Neural cell (in vitro differentiated cells): ENCODE data around the gene GEMIN4. TPM values are rescaled to one million over a fixed set of nuclear protein-coding genes. Genes with fewer than 3 reads are reported as not detected.
"Not testable (repeated sequence)": the region's sequence is repeated elsewhere in the genome, so short reads cannot be mapped to it uniquely, and the experiment has no call there.

Experiments used
- H2AFZ ChIP-seq: fragments of 200-600, 300-800 bp; sonication (generic), shearing (Covaris generic); 2 replicates; pipeline ENCODE4 v1.6.0; 2014; ENCODE audit warnings: low read depth, mild to moderate bottlenecking, antibody characterized with exemption, low read length, moderate library complexity
- H3F3A ChIP-seq: fragments of 200-600 bp; shearing (Covaris generic); 2 replicates; pipeline ENCODE4 v1.6.1; 2016; ENCODE audit warnings: mild to moderate bottlenecking, moderate library complexity, mixed read lengths, antibody characterized with exemption, low read length; ENCODE audit not compliant: insufficient read depth, poor library complexity, severe bottlenecking
- H3K27ac ChIP-seq: fragments of 200-600, 300-800 bp; sonication (generic), shearing (Covaris generic); 2 replicates; pipeline ENCODE4 v1.5.1; 2014; ENCODE audit warnings: mild to moderate bottlenecking, low read length, moderate library complexity
- H3K27me3 ChIP-seq: fragments of 300-800, 200-600 bp; sonication (generic), shearing (Covaris generic); 2 replicates; pipeline ENCODE4 v1.6.0; 2014; ENCODE audit warnings: mild to moderate bottlenecking, low read depth, low read length, moderate library complexity; ENCODE audit not compliant: insufficient read depth
- H3K36me3 ChIP-seq: fragments of 300-800, 200-600 bp; sonication (generic), shearing (Covaris generic); 2 replicates; pipeline ENCODE4 v1.5.1; 2014; ENCODE audit warnings: mild to moderate bottlenecking, antibody characterized with exemption, low read length, moderate library complexity; ENCODE audit not compliant: insufficient read depth
- H3K4me2 ChIP-seq: fragments of 300-800, 200-600 bp; sonication (generic), shearing (Covaris generic); 2 replicates; pipeline ENCODE4 v1.6.0; 2014; ENCODE audit warnings: mild to moderate bottlenecking, low read length
- H3K4me3 ChIP-seq: fragments of 300-800, 200-600 bp; sonication (generic), shearing (Covaris generic); 2 replicates; pipeline ENCODE4 v1.5.1; 2014; ENCODE audit warnings: mild to moderate bottlenecking, low read length, moderate library complexity
- H3K79me2 ChIP-seq: fragments of 200-600 bp; shearing (Covaris generic); replicated peaks from 2 replicates; pipeline ENCODE4 v1.6.0; 2014; ENCODE audit warnings: mild to moderate bottlenecking, low read length, moderate library complexity; ENCODE audit not compliant: insufficient read depth
- H3K9ac ChIP-seq: fragments of 300-800, 200-600 bp; sonication (generic), shearing (Covaris generic); 2 replicates; pipeline ENCODE4 v1.6.1; 2016; ENCODE audit warnings: mild to moderate bottlenecking, low read length, mixed read lengths
- H3K9me2 ChIP-seq: fragments of 200-600 bp; shearing (Covaris generic); 2 replicates; pipeline ENCODE4 v1.6.1; 2016; ENCODE audit warnings: mild to moderate bottlenecking, low read length, mixed read lengths; ENCODE audit not compliant: insufficient read depth
- H3K9me3 ChIP-seq: fragments of 200-600, 300-800 bp; sonication (generic), shearing (Covaris generic); 2 replicates; pipeline ENCODE4 v1.6.1; 2016; ENCODE audit warnings: mild to moderate bottlenecking, mixed run types, low read length, moderate library complexity, mixed read lengths
- H4K20me1 ChIP-seq: fragments of 200-600 bp; shearing (Covaris generic); 2 replicates; pipeline ENCODE4 v1.6.1; 2016; ENCODE audit warnings: mild to moderate bottlenecking, mixed run types; ENCODE audit not compliant: insufficient read depth
- EP300 ChIP-seq: fragments of 450-650 bp; conservative IDR thresholded peaks from 2 replicates; pipeline ENCODE4 v1.6.1; 2014; ENCODE audit warnings: antibody characterized with exemption, mild to moderate bottlenecking, moderate library complexity; ENCODE audit not compliant: poor library complexity, severe bottlenecking
- EZH2 ChIP-seq: fragments of 200-600, 300-800 bp; shearing (Covaris generic), sonication (generic); IDR thresholded peaks from 2 replicates; pipeline ENCODE4 v1.6.1; 2014; ENCODE audit warnings: antibody characterized with exemption, low read length, borderline replicate concordance, mild to moderate bottlenecking; ENCODE audit not compliant: insufficient read depth, poor library complexity, severe bottlenecking
- MXI1 ChIP-seq: fragments of 450-650 bp; conservative IDR thresholded peaks from 2 replicates; pipeline ENCODE4 v1.6.1; 2014; ENCODE audit warnings: antibody characterized with exemption, mild to moderate bottlenecking; ENCODE audit not compliant: poor library complexity, severe bottlenecking
- POLR2AphosphoS5 ChIP-seq: IDR thresholded peaks from 2 replicates; pipeline ENCODE4 v1.6.1; 2012
- RAD21 ChIP-seq: fragments of 450-650 bp; conservative IDR thresholded peaks from 2 replicates; pipeline ENCODE4 v1.6.1; 2014; ENCODE audit warnings: antibody characterized with exemption, mild to moderate bottlenecking, moderate library complexity
- SMC3 ChIP-seq: fragments of 450-650 bp; conservative IDR thresholded peaks from 2 replicates; pipeline ENCODE4 v1.6.1; 2014; ENCODE audit warnings: antibody characterized with exemption, mild to moderate bottlenecking, moderate library complexity; ENCODE audit not compliant: poor library complexity
- TAF1 ChIP-seq: IDR thresholded peaks from 2 replicates; pipeline ENCODE4 v1.6.1; 2012; ENCODE audit warnings: low read depth
- polyA plus RNA-seq: library from polyadenylated mRNA; depleted of rRNA; stranded (reverse); fragments of >200 nt; gene quantifications from 2 replicates; pipeline ENCODE4 v1.2.3, GENCODE V29; 2014
- TF ChIP-seq, protein P1 (sequence below): IDR thresholded peaks from 2 replicates; pipeline ENCODE4 v1.6.1; 2012; ENCODE audit warnings: borderline replicate concordance
- TF ChIP-seq, protein P2 (sequence below): fragments of 450-650 bp; IDR thresholded peaks from 2 replicates; pipeline ENCODE4 v1.5.1; 2014; ENCODE audit warnings: antibody characterized with exemption, mild to moderate bottlenecking, moderate library complexity; ENCODE audit not compliant: poor library complexity, severe bottlenecking

Gene GEMIN4
- polyA plus RNA-seq, 1 donor from 2014 or later, result 4.5 TPM

GRCh38 chr17:700504-701094 is 51.5 kb downstream of the GEMIN4 start:
- Histone ChIP-seq H4K20me1 (no peaks in the 10 kb centered on the region), H3K36me3 (peaks cover 10% of the 10 kb centered on the region), H3K27me3 (no peaks in the 10 kb centered on the region), H3F3A (no peaks in the 10 kb centered on the region), H3K9me3 (no peaks in the 10 kb centered on the region), H2AFZ (no peak overlapping the region), H3K27ac (no peak overlapping the region), H3K9me2 (no peaks in the 10 kb centered on the region), H3K79me2 (peaks cover 5% of the 10 kb centered on the region), H3K9ac (no peak overlapping the region), H3K4me3 (no peak overlapping the region), H3K4me2 (no peak overlapping the region)
- TF ChIP-seq EP300 (no peak), TAF1 (no peak), POLR2AphosphoS5 (no peak), SMC3 (peak; percentile 82), MXI1 (no peak), RAD21 (peak; percentile 84), EZH2 (no peak)
- TF ChIP-seq, protein P1, sequence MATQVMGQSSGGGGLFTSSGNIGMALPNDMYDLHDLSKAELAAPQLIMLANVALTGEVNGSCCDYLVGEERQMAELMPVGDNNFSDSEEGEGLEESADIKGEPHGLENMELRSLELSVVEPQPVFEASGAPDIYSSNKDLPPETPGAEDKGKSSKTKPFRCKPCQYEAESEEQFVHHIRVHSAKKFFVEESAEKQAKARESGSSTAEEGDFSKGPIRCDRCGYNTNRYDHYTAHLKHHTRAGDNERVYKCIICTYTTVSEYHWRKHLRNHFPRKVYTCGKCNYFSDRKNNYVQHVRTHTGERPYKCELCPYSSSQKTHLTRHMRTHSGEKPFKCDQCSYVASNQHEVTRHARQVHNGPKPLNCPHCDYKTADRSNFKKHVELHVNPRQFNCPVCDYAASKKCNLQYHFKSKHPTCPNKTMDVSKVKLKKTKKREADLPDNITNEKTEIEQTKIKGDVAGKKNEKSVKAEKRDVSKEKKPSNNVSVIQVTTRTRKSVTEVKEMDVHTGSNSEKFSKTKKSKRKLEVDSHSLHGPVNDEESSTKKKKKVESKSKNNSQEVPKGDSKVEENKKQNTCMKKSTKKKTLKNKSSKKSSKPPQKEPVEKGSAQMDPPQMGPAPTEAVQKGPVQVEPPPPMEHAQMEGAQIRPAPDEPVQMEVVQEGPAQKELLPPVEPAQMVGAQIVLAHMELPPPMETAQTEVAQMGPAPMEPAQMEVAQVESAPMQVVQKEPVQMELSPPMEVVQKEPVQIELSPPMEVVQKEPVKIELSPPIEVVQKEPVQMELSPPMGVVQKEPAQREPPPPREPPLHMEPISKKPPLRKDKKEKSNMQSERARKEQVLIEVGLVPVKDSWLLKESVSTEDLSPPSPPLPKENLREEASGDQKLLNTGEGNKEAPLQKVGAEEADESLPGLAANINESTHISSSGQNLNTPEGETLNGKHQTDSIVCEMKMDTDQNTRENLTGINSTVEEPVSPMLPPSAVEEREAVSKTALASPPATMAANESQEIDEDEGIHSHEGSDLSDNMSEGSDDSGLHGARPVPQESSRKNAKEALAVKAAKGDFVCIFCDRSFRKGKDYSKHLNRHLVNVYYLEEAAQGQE, result no peak
- TF ChIP-seq, protein P2, sequence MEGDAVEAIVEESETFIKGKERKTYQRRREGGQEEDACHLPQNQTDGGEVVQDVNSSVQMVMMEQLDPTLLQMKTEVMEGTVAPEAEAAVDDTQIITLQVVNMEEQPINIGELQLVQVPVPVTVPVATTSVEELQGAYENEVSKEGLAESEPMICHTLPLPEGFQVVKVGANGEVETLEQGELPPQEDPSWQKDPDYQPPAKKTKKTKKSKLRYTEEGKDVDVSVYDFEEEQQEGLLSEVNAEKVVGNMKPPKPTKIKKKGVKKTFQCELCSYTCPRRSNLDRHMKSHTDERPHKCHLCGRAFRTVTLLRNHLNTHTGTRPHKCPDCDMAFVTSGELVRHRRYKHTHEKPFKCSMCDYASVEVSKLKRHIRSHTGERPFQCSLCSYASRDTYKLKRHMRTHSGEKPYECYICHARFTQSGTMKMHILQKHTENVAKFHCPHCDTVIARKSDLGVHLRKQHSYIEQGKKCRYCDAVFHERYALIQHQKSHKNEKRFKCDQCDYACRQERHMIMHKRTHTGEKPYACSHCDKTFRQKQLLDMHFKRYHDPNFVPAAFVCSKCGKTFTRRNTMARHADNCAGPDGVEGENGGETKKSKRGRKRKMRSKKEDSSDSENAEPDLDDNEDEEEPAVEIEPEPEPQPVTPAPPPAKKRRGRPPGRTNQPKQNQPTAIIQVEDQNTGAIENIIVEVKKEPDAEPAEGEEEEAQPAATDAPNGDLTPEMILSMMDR, result peak; percentile 83

- H3K4me2 ChIP-seq, result no peak overlapping the region
- H3K9me2 ChIP-seq, result no peaks in the 10 kb centered on the region
- no peak overlapping the region for H3K27ac ChIP-seq
- no peaks in the 10 kb centered on the region for H3K27me3 ChIP-seq
- peaks cover 5% of the 10 kb centered on the region for H3K79me2 ChIP-seq
- H3F3A ChIP-seq, result no peaks in the 10 kb centered on the region
- no peaks in the 10 kb centered on the region for H3K9me3 ChIP-seq
- H3K4me3 ChIP-seq, result no peak overlapping the region
- H2AFZ ChIP-seq, result no peak overlapping the region
- H3K9ac ChIP-seq, result no peak overlapping the region
- no peaks in the 10 kb centered on the region for H4K20me1 ChIP-seq
- H3K36me3 ChIP-seq, result peaks cover 12% of the 10 kb centered on the region
- TF ChIP-seq RAD21 (no peak), MXI1 (no peak), TAF1 (no peak), EP300 (no peak), POLR2AphosphoS5 (no peak), EZH2 (no peak), SMC3 (no peak)
- TF ChIP-seq, protein P1, result no peak
- TF ChIP-seq, protein P2, result no peak
Measured at GRCh38 chr17:699345-699744, 52.7 kb downstream of the GEMIN4 start.

DNA sequence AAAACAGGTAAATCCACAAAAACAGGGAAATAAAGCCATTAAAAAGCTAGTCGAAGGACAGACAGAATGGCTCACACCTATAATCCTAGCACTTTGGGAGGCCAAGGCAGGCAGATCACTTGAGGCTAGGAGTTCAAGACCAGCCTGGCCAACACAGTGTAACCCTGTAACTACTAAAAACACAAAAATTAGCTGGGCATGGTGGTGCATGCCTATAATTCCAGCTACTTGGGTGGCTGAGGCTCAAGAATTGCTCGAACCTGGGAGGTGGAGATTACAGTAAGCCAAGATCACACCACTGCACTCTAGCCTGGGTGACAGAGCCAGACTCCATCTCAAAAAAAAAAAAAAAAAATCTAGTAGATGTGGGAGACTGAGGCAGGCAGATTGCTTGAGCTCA is 54.0 kb downstream of the GEMIN4 start:
- H3K27me3 ChIP-seq, result not testable (repeated sequence)

More for the DNA sequence above, 54.0 kb downstream of the GEMIN4 start:
- H4K20me1 ChIP-seq, H3K9me3 ChIP-seq, H3K9me2 ChIP-seq, H3K9ac ChIP-seq, H3K4me2 ChIP-seq, H2AFZ ChIP-seq, H3K79me2 ChIP-seq, H3F3A ChIP-seq, H3K27ac ChIP-seq, H3K4me3 ChIP-seq: not testable (repeated sequence)
- H3K36me3 ChIP-seq, result peaks cover 12% of the 10 kb centered on the region
